Liver (tissue), 3 donors: ENCODE results near the gene USHBP1.
A peak's percentile ranks its signal among the peaks of the same experiment; 100 is the strongest.

Experiments used
- CTCF ChIP-seq: fragments of 150-350 bp; IDR thresholded peaks from 2 replicates; pipeline ENCODE4 v1.5.1; 2017; ENCODE audit warnings: improper control_type of control experiment, low read depth, low read length; ENCODE audit not compliant: missing input control
- JUND ChIP-seq, 2 donors: IDR thresholded peaks; 2 replicates each; pipeline ENCODE4 v1.6.1; 2016; ENCODE audit warnings: antibody characterized with exemption in 2 of 2
- SP1 ChIP-seq: IDR thresholded peaks from 2 replicates; pipeline ENCODE4 v1.6.1; 2018; ENCODE audit warnings: antibody characterized with exemption, mild to moderate bottlenecking
- YY1 ChIP-seq: IDR thresholded peaks from 2 replicates; pipeline ENCODE4 v1.6.1; 2016; ENCODE audit warnings: antibody characterized with exemption, mild to moderate bottlenecking
- TF ChIP-seq, protein P1 (sequence below): IDR thresholded peaks from 2 replicates; pipeline ENCODE4 v1.6.1; 2016; ENCODE audit warnings: antibody characterized with exemption
- donor health status: healthy.
- donor health status: healthy.

GRCh38 chr19:17282488-17283125 lies 18.1 kb upstream of the USHBP1 start:
- TF ChIP-seq, protein P1, sequence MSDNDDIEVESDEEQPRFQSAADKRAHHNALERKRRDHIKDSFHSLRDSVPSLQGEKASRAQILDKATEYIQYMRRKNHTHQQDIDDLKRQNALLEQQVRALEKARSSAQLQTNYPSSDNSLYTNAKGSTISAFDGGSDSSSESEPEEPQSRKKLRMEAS, result no peak
- TF ChIP-seq CTCF (peak; percentile 91), YY1 (no peak), SP1 (no peak), JUND (IDR thresholded peaks at IDR 0.05) (no peak)
